MG63 (cell line): ENCODE measurements around the gene CCT8. TPM values are rescaled to one million over a fixed set of nuclear protein-coding genes. Genes with fewer than 3 reads are reported as not detected.
A peak's percentile ranks its signal among the peaks of the same experiment; 100 is the strongest.
"Not testable (repeated sequence)": the region's sequence is repeated elsewhere in the genome, so short reads cannot be mapped to it uniquely, and the experiment has no call there.

ENCODE experiments used
- DNase-seq: peaks from one replicate; pipeline ENCODE4 v3.0.0-alpha.2; 2020
- H3K27me3 ChIP-seq: fragments of 250-450 bp; sonication (Bioruptor Pico); 2 replicates; pipeline ENCODE4 v1.5.1; 2020; ENCODE audit warnings: mild to moderate bottlenecking, moderate library complexity
- H3K36me3 ChIP-seq: fragments of 250-450 bp; sonication (Bioruptor Pico); 2 replicates; pipeline ENCODE4 v1.5.1; 2020; ENCODE audit warnings: mild to moderate bottlenecking, moderate library complexity
- H3K4me3 ChIP-seq: fragments of 250-450 bp; sonication (Bioruptor Pico); 2 replicates; pipeline ENCODE4 v1.5.1; 2020; ENCODE audit warnings: mild to moderate bottlenecking, moderate library complexity
- H3K9me3 ChIP-seq: fragments of 250-450 bp; sonication (Bioruptor Pico); 2 replicates; pipeline ENCODE4 v1.5.1; 2020; ENCODE audit warnings: mild to moderate bottlenecking, moderate library complexity
- total RNA-seq: library from RNA; depleted of rRNA; stranded (reverse); fragments of >200 nt; shearing (Covaris generic); gene quantifications from 2 replicates; pipeline ENCODE4 v1.2.3, GENCODE V29; 2014; ENCODE audit warnings: low replicate concordance

The CCT8 gene
- total RNA-seq, 1 experiment from 2014 or later = 312 TPM

- Histone ChIP-seq H3K27me3 (no peaks in the 10 kb centered on the region), H3K9me3 (no peaks in the 10 kb centered on the region; the same call in 1 of the 2 replicates), H3K36me3 (no peaks in the 10 kb centered on the region), H3K4me3 (no peak overlapping the region)
- DNase-seq = no peak
These were observed 8.8 kb upstream of the CCT8 start for GRCh38 chr21:29082046-29082815.

- DNase-seq = peak; percentile 58
- Histone ChIP-seq H3K27me3 (no peaks in the 10 kb centered on the region), H3K9me3 (no peaks in the 10 kb centered on the region; the same call in 1 of the 2 replicates), H3K36me3 (no peaks in the 10 kb centered on the region), H3K4me3 (no peak overlapping the region)
These were observed 7.0 kb upstream of the CCT8 start for GRCh38 chr21:29080454-29080941.

- Histone ChIP-seq H3K36me3 (no peaks in the 10 kb centered on the region), H3K9me3 (no peaks in the 10 kb centered on the region; the same call in 1 of the 2 replicates), H3K4me3 (no peak overlapping the region), H3K27me3 (no peaks in the 10 kb centered on the region)
- DNase-seq = peak; percentile 22
These were observed 5.7 kb upstream of the CCT8 start for GRCh38 chr21:29078869-29079767.

GRCh38 chr21:29077651-29078090 is 4.2 kb upstream of the CCT8 start:
- no peak for DNase-seq
- Histone ChIP-seq H3K4me3 (no peak overlapping the region), H3K36me3 (peaks cover 7% of the 10 kb centered on the region; the same call in 1 of the 2 replicates), H3K27me3 (no peaks in the 10 kb centered on the region), H3K9me3 (no peaks in the 10 kb centered on the region)

- H3K36me3 ChIP-seq = peaks cover 13% of the 10 kb centered on the region; the same call in 1 of the 2 replicates
- not testable (repeated sequence) for H3K9me3 ChIP-seq, H3K27me3 ChIP-seq, H3K4me3 ChIP-seq
- peak; percentile 13 for DNase-seq
These were observed 3.5 kb upstream of the CCT8 start for GRCh38 chr21:29076731-29077640.

GRCh38 chr21:29075706-29076466 is 2.4 kb upstream of the CCT8 start:
- H3K36me3 ChIP-seq = peaks cover 20% of the 10 kb centered on the region
- DNase-seq = no peak
- H3K27me3 ChIP-seq = no peaks in the 10 kb centered on the region
- no peaks in the 10 kb centered on the region; the same call in 1 of the 2 replicates for H3K9me3 ChIP-seq
- H3K4me3 ChIP-seq = no peak overlapping the region

GRCh38 chr21:29074783-29075182 is 1.3 kb upstream of the CCT8 start:
- no peaks in the 10 kb centered on the region; the same call in 1 of the 2 replicates for H3K9me3 ChIP-seq
- H3K4me3 ChIP-seq = no peak overlapping the region
- H3K27me3 ChIP-seq = no peaks in the 10 kb centered on the region
- peaks cover 31% of the 10 kb centered on the region for H3K36me3 ChIP-seq
- DNase-seq = no peak

GRCh38 chr21:29074007-29074376 is 544 bp upstream of the CCT8 start:
- no peaks in the 10 kb centered on the region; the same call in 1 of the 2 replicates for H3K9me3 ChIP-seq
- H3K4me3 ChIP-seq = peak overlapping the region; percentile 96
- no peaks in the 10 kb centered on the region for H3K27me3 ChIP-seq
- DNase-seq = no peak
- H3K36me3 ChIP-seq = peaks cover 38% of the 10 kb centered on the region

GRCh38 chr21:29072873-29073221 is 601 bp downstream of the CCT8 start:
- H3K9me3 ChIP-seq = no peaks in the 10 kb centered on the region; the same call in 1 of the 2 replicates
- peak overlapping the region; percentile 96 for H3K4me3 ChIP-seq
- no peaks in the 10 kb centered on the region for H3K27me3 ChIP-seq
- peaks cover 48% of the 10 kb centered on the region for H3K36me3 ChIP-seq
- no peak for DNase-seq

GRCh38 chr21:29064850-29065481 is 8.5 kb downstream of the CCT8 start:
- 0 out of 2 replicates have a peak, but pooled peaks cover 2% of the 10 kb centered on the region for H3K9me3 ChIP-seq
- H3K27me3 ChIP-seq = no peaks in the 10 kb centered on the region
- no peak overlapping the region for H3K4me3 ChIP-seq
- H3K36me3 ChIP-seq = peaks cover 96% of the 10 kb centered on the region
- DNase-seq = no peak

- no peaks in the 10 kb centered on the region for H3K27me3 ChIP-seq
- H3K9me3 ChIP-seq = 0 out of 2 replicates have a peak, but pooled peaks cover 2% of the 10 kb centered on the region
- peaks cover 83% of the 10 kb centered on the region for H3K36me3 ChIP-seq
- peak; percentile 45 for DNase-seq
- no peak overlapping the region for H3K4me3 ChIP-seq
These were observed 16.9 kb downstream of the CCT8 start for GRCh38 chr21:29056538-29057050.

GRCh38 chr21:29056005-29056404 is 17.4 kb downstream of the CCT8 start:
- H3K36me3 ChIP-seq = peaks cover 83% of the 10 kb centered on the region
- H3K4me3 ChIP-seq = no peak overlapping the region
- DNase-seq = no peak
- no peaks in the 10 kb centered on the region for H3K9me3 ChIP-seq
- H3K27me3 ChIP-seq = no peaks in the 10 kb centered on the region

GRCh38 chr21:29055080-29055479 is 18.4 kb downstream of the CCT8 start:
- Histone ChIP-seq H3K4me3 (no peak overlapping the region), H3K9me3 (no peaks in the 10 kb centered on the region), H3K27me3 (no peaks in the 10 kb centered on the region), H3K36me3 (peaks cover 82% of the 10 kb centered on the region)
- DNase-seq = no peak

- no peak for DNase-seq
- H3K9me3 ChIP-seq = no peaks in the 10 kb centered on the region
- H3K4me3 ChIP-seq = no peak overlapping the region
- no peaks in the 10 kb centered on the region for H3K27me3 ChIP-seq
- H3K36me3 ChIP-seq = peaks cover 79% of the 10 kb centered on the region
These were observed 19.8 kb downstream of the CCT8 start for GRCh38 chr21:29053656-29054055.

GRCh38 chr21:29053011-29053553 is 20.4 kb downstream of the CCT8 start:
- no peaks in the 10 kb centered on the region for H3K27me3 ChIP-seq
- peaks cover 81% of the 10 kb centered on the region for H3K36me3 ChIP-seq
- H3K9me3 ChIP-seq = no peaks in the 10 kb centered on the region
- DNase-seq = no peak
- no peak overlapping the region for H3K4me3 ChIP-seq
